Muscle of leg (tissue), 11 donors: ENCODE results near the gene RAB9A. TPM values are rescaled to one million over a fixed set of nuclear protein-coding genes. Genes with fewer than 3 reads are reported as not detected.

Experiments used
- DNase-seq: peaks from one replicate; pipeline ENCODE4 v3.0.0; 2013
- H3K27ac ChIP-seq: one replicate; pipeline ENCODE4 v1.5.1; 2013; ENCODE audit warnings: mild to moderate bottlenecking, low read length, control low read depth
- H3K27me3 ChIP-seq: one replicate; pipeline ENCODE4 v1.6.1; 2013; ENCODE audit warnings: low read length; ENCODE audit not compliant: control insufficient read depth, insufficient read depth
- H3K36me3 ChIP-seq: one replicate; pipeline ENCODE4 v1.6.1; 2013; ENCODE audit warnings: low read length; ENCODE audit not compliant: control insufficient read depth, insufficient read depth
- H3K4me1 ChIP-seq: one replicate; pipeline ENCODE4 v1.6.1; 2013; ENCODE audit warnings: low read length; ENCODE audit not compliant: control insufficient read depth, insufficient read depth
- H3K4me3 ChIP-seq: one replicate; pipeline ENCODE4 v1.5.1; 2013; ENCODE audit warnings: low read length, control low read depth
- H3K9me3 ChIP-seq: replicated peaks from 2 replicates; pipeline ENCODE4 v1.6.1; 2013; ENCODE audit warnings: low read depth, low read length; ENCODE audit not compliant: control insufficient read depth
- WGBS: methylation state at CpG from one replicate; pipeline ENCODE4 v1.1.5; 2013; ENCODE audit warnings: missing lambda C conversion rate; ENCODE audit not compliant: insufficient coverage; 5-methylcytosine and 5-hydroxymethylcytosine counted together
- polyA plus RNA-seq, 8 donors: library from polyadenylated mRNA; unstranded; fragments of 120-200 nt; gene quantifications; one replicate each; pipeline versions ENCODE4 v1.2.1 to v1.2.3, GENCODE V29; 2013; ENCODE audit warnings: inconsistent platforms in 1 of 8, low replicate concordance in 1 of 8; ENCODE audit not compliant: insufficient read length in 8 of 8, insufficient read depth in 1 of 8
- total RNA-seq: library from RNA; stranded (reverse); fragments of 120-200 nt; gene quantifications from one replicate; pipeline ENCODE4 v1.2.4, GENCODE V29; 2013

The RAB9A gene
- total and polyA plus RNA-seq, 9 donors, result 14.0 to 24.2 (median 19.8) TPM

DNA sequence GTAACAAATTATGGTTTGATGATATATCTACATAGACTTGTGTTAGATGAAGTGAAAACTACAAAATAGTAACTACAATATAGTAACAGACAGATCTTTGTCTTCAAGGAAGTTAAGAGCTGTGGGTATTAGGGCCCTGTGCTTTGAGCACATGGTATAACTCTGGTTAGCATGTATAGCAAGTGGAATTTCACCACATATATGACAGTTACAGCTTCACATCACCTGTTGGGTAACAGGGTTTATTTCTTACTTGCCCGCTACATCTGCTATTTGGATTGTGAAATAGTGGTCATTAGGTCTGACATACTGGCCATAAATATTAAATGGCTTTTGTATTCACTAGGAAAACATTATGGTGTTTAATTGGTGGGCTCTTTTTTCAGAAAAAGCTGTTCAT lies 65.8 kb downstream of the RAB9A start:
- no peak overlapping the region for H3K4me3 ChIP-seq
- WGBS, result no CpG with 5 or more reads among the region's 1 CpG
- peaks cover 7% of the 10 kb centered on the region for H3K27me3 ChIP-seq
- H3K27ac ChIP-seq, result no peak overlapping the region
- no peak for DNase-seq
- no peaks in the 10 kb centered on the region for H3K9me3 ChIP-seq
- peaks cover 14% of the 10 kb centered on the region for H3K36me3 ChIP-seq
- no peaks in the 10 kb centered on the region for H3K4me1 ChIP-seq

DNA sequence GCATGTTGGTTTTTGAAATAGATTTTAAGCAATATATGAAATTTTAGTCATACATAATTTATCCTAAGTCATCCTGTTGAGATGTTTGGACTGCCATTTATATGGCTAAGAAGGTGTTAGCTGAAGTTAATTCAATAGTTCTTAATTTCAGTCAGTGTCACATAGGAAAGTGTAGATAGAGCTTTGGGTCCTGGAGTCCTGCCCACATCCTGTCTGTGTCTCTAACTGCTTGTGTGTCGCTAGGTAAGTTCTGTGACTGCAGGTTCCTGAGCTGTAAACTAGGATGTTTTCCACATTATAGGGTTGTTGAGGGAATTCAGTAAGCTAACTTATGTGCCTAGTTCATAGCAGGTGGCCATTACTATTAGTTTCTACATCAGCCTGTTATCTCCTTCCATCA lies 66.3 kb downstream of the RAB9A start:
- 40% methylated on average over 1 of the region's 1 CpG for WGBS
- Histone ChIP-seq H3K27me3 (peaks cover 7% of the 10 kb centered on the region), H3K4me3 (no peak overlapping the region), H3K9me3 (no peaks in the 10 kb centered on the region), H3K36me3 (peaks cover 18% of the 10 kb centered on the region), H3K27ac (no peak overlapping the region), H3K4me1 (no peaks in the 10 kb centered on the region)
- DNase-seq, result no peak

DNA sequence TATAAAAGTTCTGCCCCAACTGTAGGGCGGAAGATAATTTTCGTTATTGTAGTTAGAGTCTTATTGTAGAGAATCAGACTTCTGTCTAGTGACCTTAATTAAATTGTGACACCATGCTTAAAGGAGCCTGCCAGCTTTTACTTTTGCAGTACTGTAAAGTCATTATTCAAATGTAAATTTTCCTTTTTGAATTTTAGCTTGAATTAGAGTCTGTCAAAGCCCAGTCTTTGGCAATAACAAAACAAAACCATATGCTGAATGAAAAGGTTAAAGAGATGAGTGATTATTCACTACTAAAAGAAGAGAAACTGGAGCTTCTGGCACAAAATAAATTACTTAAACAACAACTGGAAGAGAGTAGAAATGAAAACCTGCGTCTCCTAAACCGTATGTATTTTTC lies 67.5 kb downstream of the RAB9A start:
- peaks cover 7% of the 10 kb centered on the region for H3K27me3 ChIP-seq
- no peaks in the 10 kb centered on the region for H3K4me1 ChIP-seq
- no peak overlapping the region for H3K4me3 ChIP-seq
- H3K36me3 ChIP-seq, result peaks cover 22% of the 10 kb centered on the region
- H3K9me3 ChIP-seq, result no peaks in the 10 kb centered on the region
- WGBS, result 100% methylated on average over 2 of the region's 4 CpGs
- no peak overlapping the region for H3K27ac ChIP-seq
- no peak for DNase-seq

DNA sequence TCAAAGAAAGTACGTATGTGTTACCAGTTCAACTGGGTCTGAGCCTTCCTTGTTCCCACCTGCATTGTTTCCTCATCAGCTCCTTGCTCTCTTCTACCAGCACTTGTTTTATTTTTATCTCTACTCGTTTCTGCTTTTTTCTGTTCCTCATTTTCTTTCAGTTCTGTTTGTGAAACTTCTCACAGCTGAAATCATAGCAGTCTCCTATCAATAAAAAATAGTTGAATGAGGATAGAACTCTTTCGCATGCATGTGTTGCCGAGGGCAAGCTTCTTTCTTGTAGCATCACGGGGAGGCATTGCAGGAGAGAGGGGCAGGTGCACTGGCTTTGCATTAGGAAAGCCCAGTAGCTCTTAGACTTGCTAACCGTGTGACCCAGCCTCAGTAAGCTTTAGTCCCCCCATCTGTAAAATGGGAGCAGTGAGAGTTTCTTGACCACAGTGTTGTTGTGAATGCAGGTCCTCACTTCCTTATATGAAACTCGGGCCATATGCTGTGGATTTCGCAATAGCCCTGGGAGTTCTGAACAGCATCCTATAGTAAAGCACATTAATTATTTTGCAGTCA lies 70.3 kb downstream of the RAB9A start:
- H3K36me3 ChIP-seq, result peaks cover 25% of the 10 kb centered on the region
- peak; percentile 40 for DNase-seq
- peaks cover 7% of the 10 kb centered on the region for H3K4me1 ChIP-seq
- no peaks in the 10 kb centered on the region for H3K9me3 ChIP-seq
- H3K27me3 ChIP-seq, result peaks cover 5% of the 10 kb centered on the region
- WGBS, result 87% methylated on average over 5 of the region's 8 CpGs
- no peak overlapping the region for H3K27ac ChIP-seq
- no peak overlapping the region for H3K4me3 ChIP-seq

Other genes with a start within 250 kb of the RAB9A start
- 86.4 TPM for gene EGFL6, start 119.5 kb upstream of the RAB9A start, total RNA-seq
- gene EGFL6, start 119.5 kb upstream of the RAB9A start, polyA plus RNA-seq, result 100 to 1,000 TPM in 4 of 8 donors, 10 to 100 TPM in 4; 74.1 to 172 (median 101) TPM
- gene TCEANC, start 36.0 kb upstream of the RAB9A start, total RNA-seq, result 9.0 TPM
- 1 to 10 TPM; 3.3 to 5.5 (median 4.3) TPM for gene TCEANC, start 36.0 kb upstream of the RAB9A start, polyA plus RNA-seq
- gene TRAPPC2, start 45.5 kb downstream of the RAB9A start, total RNA-seq, result 20.9 TPM
- gene TRAPPC2, start 45.5 kb downstream of the RAB9A start, polyA plus RNA-seq, result 10 to 100 TPM in 5 of 8 donors, 1 to 10 TPM in 3; 8.1 to 13.1 (median 10.8) TPM
- gene OFD1, start 45.6 kb downstream of the RAB9A start, total RNA-seq, result 16.9 TPM
- 10 to 100 TPM; 14.1 to 24.5 (median 17.5) TPM for gene OFD1, start 45.6 kb downstream of the RAB9A start, polyA plus RNA-seq
- 16.8 TPM for gene GPM6B, start 128.0 kb downstream of the RAB9A start, total RNA-seq
- gene GPM6B, start 128.0 kb downstream of the RAB9A start, polyA plus RNA-seq, result 10 to 100 TPM; 15.5 to 40.7 (median 18.8) TPM